Ovary (tissue), 9 donors: ENCODE measurements around the gene TMEM50B. TPM values are rescaled to one million over a fixed set of nuclear protein-coding genes. Genes with fewer than 3 reads are reported as not detected.
A peak's percentile ranks its signal among the peaks of the same experiment; 100 is the strongest.

Source experiments
- DNase-seq, 5 donors: peaks; one replicate each; pipeline ENCODE4 v3.0.0-alpha.2; 2019 to 2020
- H3K27ac ChIP-seq, 2 donors: fragments of 200-600 bp; one replicate each; pipeline versions ENCODE4 v1.5.1 to v1.8.0; 2019 to 2022
- H3K27me3 ChIP-seq: fragments of 200-600 bp; one replicate; pipeline ENCODE4 v1.8.0; 2022
- H3K36me3 ChIP-seq: fragments of 200-600 bp; sonication (generic); one replicate; pipeline ENCODE4 v1.5.1; 2019
- H3K4me1 ChIP-seq: one replicate; pipeline ENCODE4 v1.8.1; 2013; ENCODE audit warnings: mild to moderate bottlenecking, moderate library complexity; ENCODE audit not compliant: insufficient read depth
- H3K4me3 ChIP-seq: fragments of 200-600 bp; sonication (generic); one replicate; pipeline ENCODE4 v1.5.1; 2017
- H3K9me3 ChIP-seq, 2 donors: fragments of 200-600 bp in 1 of 2; sonication (generic) in 1 of 2; one replicate each; pipeline versions ENCODE4 v1.5.1 to v1.8.1; 2013 to 2019; ENCODE audit warnings: mild to moderate bottlenecking in 1 of 2, moderate library complexity in 1 of 2
- CTCF ChIP-seq, 3 donors: fragments of 450-650 bp in 2 of 3; fragments of 200-600 bp in 1 of 3; IDR thresholded peaks; one replicate each; pipeline versions ENCODE4 v1.5.1 to v1.8.0; 2016 to 2022; ENCODE audit warnings: antibody characterized with exemption in 3 of 3, mild to moderate bottlenecking in 1 of 3
- EP300 ChIP-seq: sonication (generic); formaldehyde crosslinking; IDR thresholded peaks from one replicate; pipeline ENCODE4 v1.6.1; 2017; ENCODE audit warnings: antibody characterized with exemption
- POLR2A ChIP-seq: fragments of 450-650 bp; IDR thresholded peaks from one replicate; pipeline ENCODE4 v1.6.1; 2017; ENCODE audit warnings: antibody characterized with exemption, mild to moderate bottlenecking, moderate library complexity
- WGBS, 3 donors: extraction: QIAGEN DNeasy Blood & Tissue Kit in 1 of 3; methylation state at CpG; one replicate each; pipeline versions ENCODE4 v1.1.5 to v1.1.7; 2013 to 2017; 5-methylcytosine and 5-hydroxymethylcytosine counted together
- intact Hi-C, 4 donors: fragments of 100-400 bp; cut with DNase I; formaldehyde crosslinking; loops; one replicate each; pipeline versions ENCODE4 v1.11.0 to v1.15.1; 2022 to 2023
- polyA plus RNA-seq, 2 donors: library from polyadenylated mRNA; stranded (reverse); fragments of 200-250 nt in 1 of 2; fragments of 350-450 nt in 1 of 2; fragmentation: Illumina TruSeq in 1 of 2; extraction: RNeasy Lipid Tissue Mini Kit (QIAGEN cat#74804) in 1 of 2; gene quantifications; one replicate each; pipeline ENCODE4 v1.2.3, GENCODE V29; 2013 to 2014
- total RNA-seq, 7 donors: library from RNA; depleted of rRNA in 2 of 7; stranded (reverse); fragments of >200 nt in 2 of 7; fragmentation: NEBNext Ultra II Directional in 3 of 7; extraction: Animal tissue kit (Norgen Biotek cat#: 25700) in 3 of 7; gene quantifications; one replicate each; pipeline versions ENCODE4 v1.1.0 to v1.2.4, GENCODE V29; 2016 to 2023
- donor health status: DM: no; HTN: no; CAD: no; lungs with moderate emphysema.
- donor health status: DM: no; HTN: no; CAD: no.
- donor health status: Bipolar disorder and iron deficiency.
- donor health status: DM: yes; HTN: yes; CAD: no.
- donor health status: DM: no; HTN: no; CAD: no.
- donor health status: DM: yes; HTN: yes; CAD: no.

The TMEM50B gene
- total and polyA plus RNA-seq, 9 donors, result 50.1 to 122 (median 75.4) TPM

- Histone ChIP-seq H3K27ac (no peak overlapping the region), H3K4me1 (peaks cover 3% of the 10 kb centered on the region), H3K27me3 (no peaks in the 10 kb centered on the region), H3K9me3 (no peaks in the 10 kb centered on the region), H3K36me3 (no peaks in the 10 kb centered on the region), H3K4me3 (no peak overlapping the region)
- intact Hi-C loops, result loop anchor here in 3 of 4 donors (2.0 to 10.0 kb wide), 4 partner anchors 120 to 500 kb away; partner anchors contain the start of gene IFNAR1 (in 1 of the 3)
- WGBS, 3 donors, result 18 to 61% (median 48%) methylated on average over 2 of the region's 2 CpGs
- no peak for DNase-seq
- TF ChIP-seq CTCF (IDR thresholded peaks at IDR 0.05) (no peak), POLR2A (no peak), EP300 (no peak)
These were observed 35.3 kb downstream of the TMEM50B start for GRCh38 chr21:33444499-33444898.

GRCh38 chr21:33443194-33443593 lies 36.6 kb downstream of the TMEM50B start:
- no peaks in the 10 kb centered on the region for H3K9me3 ChIP-seq
- intact Hi-C loops, result loop anchor here in 3 of 4 donors (10.0 kb wide), 3 partner anchors 118 to 498 kb away; partner anchors contain the start of gene IFNAR1 (in 1 of the 3)
- no peak overlapping the region for H3K27ac ChIP-seq
- no peak overlapping the region for H3K4me3 ChIP-seq
- no peaks in the 10 kb centered on the region for H3K27me3 ChIP-seq
- WGBS, 3 donors, result 84 to 91% (median 91%) methylated on average over 5 of the region's 5 CpGs
- H3K4me1 ChIP-seq, result peaks cover 3% of the 10 kb centered on the region
- no peaks in the 10 kb centered on the region for H3K36me3 ChIP-seq
- no peak for DNase-seq
- TF ChIP-seq CTCF (IDR thresholded peaks at IDR 0.05) (no peak), EP300 (no peak), POLR2A (no peak)

- Histone ChIP-seq H3K9me3 (no peaks in the 10 kb centered on the region), H3K27ac (no peak overlapping the region), H3K36me3 (no peaks in the 10 kb centered on the region), H3K27me3 (no peaks in the 10 kb centered on the region), H3K4me3 (no peak overlapping the region), H3K4me1 (peaks cover 3% of the 10 kb centered on the region)
- 66 to 69% (median 68%) methylated on average over 11 of the region's 11 CpGs for WGBS, 3 donors
- peak in 1 of 5 donors; percentile 13 for DNase-seq
- intact Hi-C loops, result loop anchor here in 3 of 4 donors (10.0 kb wide), 3 partner anchors 117 to 497 kb away; partner anchors contain the start of gene IFNAR1 (in 1 of the 3)
- TF ChIP-seq CTCF (IDR thresholded peaks at IDR 0.05), result no peak
- no peak for TF ChIP-seq EP300
- no peak for TF ChIP-seq POLR2A
These were observed 38.0 kb downstream of the TMEM50B start for GRCh38 chr21:33441489-33442477.

- Histone ChIP-seq H3K36me3 (no peaks in the 10 kb centered on the region), H3K27me3 (no peaks in the 10 kb centered on the region), H3K4me1 (peaks cover under 1% of the 10 kb centered on the region), H3K9me3 (no peaks in the 10 kb centered on the region), H3K4me3 (no peak overlapping the region), H3K27ac (no peak overlapping the region)
- WGBS, 3 donors, result 66 to 82% (median 76%) methylated on average over 6 of the region's 6 CpGs
- intact Hi-C loops, result loop anchor here in 1 of 4 donors (10.0 kb wide), 1 partner anchor 72 kb away; no protein-coding TSS in a partner anchor
- DNase-seq, result no peak
- TF ChIP-seq EP300 (no peak), POLR2A (no peak), CTCF (IDR thresholded peaks at IDR 0.05) (no peak)
These were observed 42.6 kb downstream of the TMEM50B start for GRCh38 chr21:33437140-33437539.
